Activated CD8-positive, alpha-beta memory T cell treated with anti-CD3 and anti-CD28 coated beads, Interleukin-2, amount 50 U/mL, for 1 hour (primary cell): ENCODE measurements around the gene PSORS1C2.

ENCODE experiments used
- DNase-seq: peaks from one replicate; pipeline ENCODE4 v3.0.0-alpha.2; 2020; ENCODE audit errors: extremely low read depth

PSORS1C2 gene

GRCh38 chr6:31114541-31114878, 24.4 kb downstream of the PSORS1C2 start, which contains the start of gene PSORS1C1:
Gene PSORS1C1 (plus strand): TSS chr6:31114800. CDS start chr6:31129633, 14,833 bp downstream.
- DNase-seq: no peak

GRCh38 chr6:31113861-31114540, 24.9 kb downstream of the PSORS1C2 start:
- no peak for DNase-seq

GRCh38 chr6:31112478-31112877, 26.4 kb downstream of the PSORS1C2 start, which contains the start of gene C6orf15:
Gene C6orf15 (minus strand): TSS chr6:31112575. CDS start chr6:31112555, 20 bp downstream.
- no peak for DNase-seq

- no peak for DNase-seq
Measured at GRCh38 chr6:31111712-31112111, 27.2 kb downstream of the PSORS1C2 start.

GRCh38 chr6:31110825-31111582, 27.9 kb downstream of the PSORS1C2 start:
- DNase-seq: no peak

- no peak for DNase-seq
Measured at GRCh38 chr6:31107052-31107451, 31.8 kb downstream of the PSORS1C2 start.

GRCh38 chr6:31103136-31103535, 35.7 kb downstream of the PSORS1C2 start:
- DNase-seq: no peak

GRCh38 chr6:31098449-31098938, 40.4 kb downstream of the PSORS1C2 start:
- DNase-seq: no peak

GRCh38 chr6:31096656-31097055, 42.2 kb downstream of the PSORS1C2 start:
- no peak for DNase-seq

- DNase-seq: no peak
Measured at GRCh38 chr6:31096215-31096614, 42.7 kb downstream of the PSORS1C2 start.

- no peak for DNase-seq
Measured at GRCh38 chr6:31094389-31094881, 44.4 kb downstream of the PSORS1C2 start.

GRCh38 chr6:31092769-31093505, 45.9 kb downstream of the PSORS1C2 start:
- no peak for DNase-seq

GRCh38 chr6:31092238-31092637, 46.6 kb downstream of the PSORS1C2 start:
- DNase-seq: no peak

GRCh38 chr6:31091680-31092079, 47.2 kb downstream of the PSORS1C2 start:
- DNase-seq: no peak

GRCh38 chr6:31090973-31091364, 47.9 kb downstream of the PSORS1C2 start:
- DNase-seq: no peak

- no peak for DNase-seq
Measured at GRCh38 chr6:31090275-31090972, 48.4 kb downstream of the PSORS1C2 start.
